SK-N-MC (cell line): ENCODE data around the gene CORO1C.

Source experiments
- DNase-seq: peaks from one replicate; pipeline ENCODE4 v3.0.0-alpha.2; 2011; ENCODE audit warnings: low read depth, low spot score
- H3K27ac ChIP-seq: fragments of 200-600 bp; sonication (generic); 2 replicates; pipeline ENCODE4 v1.5.1; 2016; ENCODE audit warnings: mixed run types
- H3K36me3 ChIP-seq: fragments of 200-600 bp; sonication (generic); 2 replicates; pipeline ENCODE4 v1.6.1; 2017; ENCODE audit warnings: antibody characterized with exemption, low read length, mixed read lengths; ENCODE audit not compliant: insufficient read depth
- H3K4me3 ChIP-seq: fragments of 200-600 bp; sonication (generic); 2 replicates; pipeline ENCODE4 v1.5.1; 2016
- H3K9ac ChIP-seq: fragments of 200-600 bp; sonication (generic); 2 replicates; pipeline ENCODE4 v1.8.0; 2017; ENCODE audit warnings: mixed run types, mixed read lengths; ENCODE audit not compliant: insufficient read length
- H3K9me3 ChIP-seq: fragments of 200-600 bp; sonication (generic); 2 replicates; pipeline ENCODE4 v1.6.1; 2017; ENCODE audit warnings: low read depth, mild to moderate bottlenecking, antibody characterized with exemption, low read length, moderate library complexity, mixed read lengths
- EZH2 ChIP-seq: fragments of 200-600 bp; sonication (generic); IDR thresholded peaks from one replicate; pipeline ENCODE4 v1.6.1; 2017; ENCODE audit warnings: antibody characterized with exemption
- FOXP2 ChIP-seq: optimal IDR thresholded peaks from 2 replicates; pipeline ENCODE3; 2011; ENCODE audit warnings: mild to moderate bottlenecking, moderate library complexity; ENCODE audit not compliant: insufficient read depth; ENCODE audit errors: extremely low read length, control extremely low read depth
- POLR2AphosphoS5 ChIP-seq: IDR thresholded peaks from 2 replicates; pipeline ENCODE4 v1.6.1; 2012; ENCODE audit warnings: mild to moderate bottlenecking, low read depth, low read length, borderline replicate concordance

Gene CORO1C

DNA sequence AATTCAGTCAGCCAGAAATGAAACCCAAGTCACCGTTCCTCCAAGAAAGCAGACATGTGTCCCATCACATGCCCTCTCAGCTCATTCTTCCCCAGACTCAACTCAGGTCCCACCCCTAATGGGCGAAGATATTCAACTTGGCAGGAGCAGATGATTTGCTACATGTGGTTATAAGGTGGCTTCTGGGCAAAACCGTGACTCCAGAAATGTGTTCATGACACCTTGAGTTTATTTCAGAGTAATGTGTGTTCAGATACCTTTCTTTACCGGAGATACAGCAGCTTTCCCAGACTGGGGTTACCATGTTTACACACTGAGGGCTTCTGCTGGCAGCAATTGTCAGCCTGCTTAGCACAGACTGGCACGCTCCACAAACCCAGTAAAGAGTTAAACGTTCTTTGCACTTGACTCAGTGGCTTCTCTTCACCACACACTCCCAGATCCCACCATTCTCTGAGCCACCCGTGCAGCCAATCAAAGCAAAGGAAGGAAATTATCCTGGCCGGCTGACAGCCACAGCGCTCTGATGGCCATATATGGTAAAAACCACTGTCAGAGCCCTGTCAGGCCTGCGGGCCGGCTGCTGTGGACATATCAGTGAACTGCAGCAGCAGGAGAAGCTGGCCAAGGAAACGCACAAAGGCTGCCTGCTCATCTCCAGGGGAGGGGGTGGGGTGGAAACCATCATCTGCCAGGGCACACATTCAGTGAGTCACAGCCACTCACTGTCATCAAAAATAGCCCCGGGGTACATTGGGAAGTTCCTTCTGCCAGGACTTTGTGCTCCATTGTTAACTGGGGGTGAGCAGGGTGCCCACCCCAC is 39.9 kb downstream of the CORO1C start:
- Histone ChIP-seq H3K9ac (peak overlapping the region; percentile 37), H3K9me3 (no peaks in the 10 kb centered on the region), H3K4me3 (peak overlapping the region; percentile 67), H3K36me3 (peaks cover 27% of the 10 kb centered on the region), H3K27ac (peak overlapping the region; percentile 96)
- TF ChIP-seq EZH2, result no peak
- TF ChIP-seq POLR2AphosphoS5, result no peak
- no peak for TF ChIP-seq FOXP2
- no peak for DNase-seq

DNA sequence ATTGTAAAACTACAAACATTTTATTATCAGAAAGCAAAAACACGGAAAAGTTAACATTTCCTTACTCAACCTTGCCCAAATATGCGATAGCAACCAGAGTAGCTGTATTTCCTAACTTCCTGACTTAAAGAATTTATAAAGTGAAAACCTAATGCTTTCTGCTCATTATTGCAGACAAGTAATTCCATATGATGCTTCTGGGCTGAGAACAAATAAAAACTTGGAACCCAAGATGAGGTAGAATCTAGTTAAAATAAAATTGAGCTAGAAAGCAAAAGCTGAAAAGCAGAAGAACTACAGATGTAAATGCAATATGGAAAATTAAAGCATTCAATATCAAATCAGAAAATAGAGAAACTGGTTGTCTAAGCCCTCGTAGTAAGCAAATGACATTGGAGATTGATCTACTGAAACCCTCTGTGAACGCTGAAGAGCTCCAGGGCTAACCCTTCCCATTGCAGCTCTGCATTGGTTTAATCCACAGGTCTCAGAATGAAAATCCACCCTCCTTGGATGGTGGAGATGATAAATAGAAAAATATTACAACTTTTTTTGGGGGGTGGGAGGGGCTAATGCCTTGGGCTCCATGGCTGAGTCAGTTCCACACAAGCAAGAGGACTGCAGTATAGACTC is 40.7 kb downstream of the CORO1C start:
- peak overlapping the region; percentile 37 for H3K9ac ChIP-seq
- TF ChIP-seq EZH2 (no peak), FOXP2 (no peak)
- H3K9me3 ChIP-seq, result no peaks in the 10 kb centered on the region
- peak overlapping the region; percentile 96 for H3K27ac ChIP-seq
- H3K4me3 ChIP-seq, result peak overlapping the region; percentile 67
- H3K36me3 ChIP-seq, result peaks cover 19% of the 10 kb centered on the region
- no peak for DNase-seq

DNA sequence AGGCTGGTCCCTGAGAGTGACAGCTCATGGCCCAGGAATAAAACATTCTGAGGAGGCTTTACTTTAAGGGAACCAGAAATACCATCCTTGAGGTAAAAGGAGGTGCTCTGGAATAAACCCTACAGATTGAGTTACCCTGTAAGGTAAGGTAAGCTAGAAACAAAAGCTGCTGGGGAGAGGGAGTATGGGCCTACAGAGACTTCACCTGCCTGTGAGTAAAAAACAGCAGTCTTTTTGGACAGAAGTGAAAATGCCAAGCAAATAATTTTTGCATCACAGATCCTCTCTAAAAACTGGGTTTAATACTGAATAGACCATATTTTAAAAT is 41.2 kb downstream of the CORO1C start:
- Histone ChIP-seq H3K36me3 (peaks cover 14% of the 10 kb centered on the region), H3K9me3 (no peaks in the 10 kb centered on the region), H3K9ac (peak overlapping the region; percentile 37), H3K4me3 (peak overlapping the region; percentile 67), H3K27ac (peak overlapping the region; percentile 96)
- TF ChIP-seq FOXP2 (no peak), POLR2AphosphoS5 (no peak), EZH2 (no peak)
- no peak for DNase-seq

DNA sequence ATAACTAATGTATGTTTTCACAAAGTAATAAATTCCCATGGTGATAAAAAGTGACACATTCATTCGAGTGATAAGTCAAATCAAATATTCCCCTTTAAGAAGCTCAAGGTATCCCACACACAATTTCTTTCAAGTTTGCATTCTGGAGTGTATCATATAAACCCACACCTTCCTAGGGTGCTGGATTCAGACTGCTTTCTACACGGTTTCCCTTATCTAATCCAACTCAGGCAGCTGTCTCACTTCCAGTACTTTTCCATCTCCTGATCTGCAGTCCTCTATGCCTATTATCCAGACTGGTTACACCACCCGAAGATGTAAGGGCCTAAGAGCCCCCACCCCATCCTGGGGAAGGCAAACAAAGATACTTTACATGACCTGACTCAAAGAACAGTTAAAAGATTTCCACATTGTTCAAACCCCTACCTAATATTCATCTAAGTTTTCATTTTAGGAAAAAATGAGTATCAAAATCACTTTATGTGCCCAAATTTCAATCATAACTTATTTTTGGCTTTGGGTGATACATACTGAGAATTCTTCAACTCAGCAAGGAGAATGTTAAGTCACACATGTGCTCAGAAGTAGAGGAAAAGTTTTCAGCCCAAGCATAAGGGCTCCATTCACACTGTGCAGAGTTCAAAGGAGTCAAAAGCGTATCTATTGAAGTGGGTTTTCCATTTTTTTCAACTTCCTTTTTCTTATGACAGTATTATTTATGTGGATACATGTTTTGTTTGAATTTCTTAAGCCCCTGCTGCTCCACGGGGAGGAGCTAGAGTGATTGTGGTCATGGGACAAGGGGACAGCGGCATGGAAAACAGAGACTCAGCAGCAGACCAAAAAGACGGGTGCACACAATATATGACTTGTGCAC is 41.8 kb downstream of the CORO1C start:
- peak overlapping the region; percentile 96 for H3K27ac ChIP-seq
- DNase-seq, result no peak
- H3K36me3 ChIP-seq, result peaks cover 8% of the 10 kb centered on the region
- H3K9ac ChIP-seq, result peak overlapping the region; percentile 37
- no peaks in the 10 kb centered on the region for H3K9me3 ChIP-seq
- peak overlapping the region; percentile 67 for H3K4me3 ChIP-seq
- TF ChIP-seq POLR2AphosphoS5 (no peak), EZH2 (no peak), FOXP2 (no peak)

DNA sequence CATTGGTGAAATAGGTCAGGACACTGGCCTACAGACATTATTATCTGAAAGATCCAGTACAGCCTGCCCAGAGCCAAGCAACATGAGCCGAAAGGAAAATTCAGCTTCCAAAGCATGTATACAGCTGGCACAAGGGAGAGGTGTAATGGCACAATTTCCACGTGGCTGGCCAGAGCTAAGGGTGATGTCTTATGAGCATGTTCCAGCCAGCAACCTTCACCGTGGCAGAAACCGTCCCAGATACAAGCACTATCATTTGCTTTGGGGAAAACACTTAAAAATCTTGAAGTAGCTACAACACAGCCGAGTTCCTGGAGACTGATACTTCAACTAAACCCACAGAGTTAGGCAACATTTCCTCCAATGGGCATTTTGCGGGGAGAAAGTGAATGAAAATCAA is 44.5 kb downstream of the CORO1C start:
- Histone ChIP-seq H3K36me3 (no peaks in the 10 kb centered on the region), H3K27ac (no peak overlapping the region), H3K9ac (no peak overlapping the region), H3K4me3 (no peak overlapping the region), H3K9me3 (no peaks in the 10 kb centered on the region)
- DNase-seq, result no peak
- TF ChIP-seq POLR2AphosphoS5, result no peak
- TF ChIP-seq EZH2, result no peak
- no peak for TF ChIP-seq FOXP2

DNA sequence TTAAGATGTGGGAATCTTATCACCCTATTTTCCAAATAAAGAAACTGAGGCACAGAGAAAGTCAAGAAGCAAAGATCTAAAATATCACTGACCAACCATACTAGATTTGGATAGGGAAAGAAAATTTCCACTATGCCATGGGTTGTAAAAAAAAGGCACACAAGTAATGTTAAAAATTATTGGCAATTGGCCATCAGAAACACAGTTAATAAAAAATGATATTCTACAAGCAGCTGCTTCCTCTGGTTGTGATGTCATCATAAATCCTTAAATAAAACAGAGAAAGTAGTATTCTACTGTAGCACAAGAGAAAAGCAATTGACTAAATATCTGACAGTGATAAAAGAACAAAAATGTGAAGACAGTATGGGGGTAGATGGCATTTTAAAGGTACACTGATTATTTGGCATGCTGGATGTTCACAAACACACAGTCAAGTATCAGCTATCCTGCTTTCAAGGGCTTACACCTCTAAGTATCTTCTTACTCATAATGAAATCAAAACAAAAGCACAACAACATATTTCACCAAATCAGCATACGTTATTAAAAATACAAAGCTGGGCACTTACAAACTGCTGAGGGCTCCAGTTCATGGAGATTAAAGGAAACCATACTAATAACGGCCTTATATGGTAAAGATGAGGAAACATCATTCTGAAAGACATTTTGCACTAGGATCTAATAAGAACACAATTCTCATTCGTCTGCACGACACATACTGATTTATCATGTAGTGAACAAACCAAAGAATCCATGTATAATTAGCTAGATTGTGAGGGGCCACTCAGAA is 45.7 kb downstream of the CORO1C start:
- H3K27ac ChIP-seq, result peak overlapping the region; percentile 59; the same call in 1 of the 2 replicates
- no peaks in the 10 kb centered on the region for H3K9me3 ChIP-seq
- peak overlapping the region; percentile 44 for H3K4me3 ChIP-seq
- no peak for DNase-seq
- no peak for TF ChIP-seq POLR2AphosphoS5
- H3K9ac ChIP-seq, result peak overlapping the region; percentile 13
- no peaks in the 10 kb centered on the region for H3K36me3 ChIP-seq

DNA sequence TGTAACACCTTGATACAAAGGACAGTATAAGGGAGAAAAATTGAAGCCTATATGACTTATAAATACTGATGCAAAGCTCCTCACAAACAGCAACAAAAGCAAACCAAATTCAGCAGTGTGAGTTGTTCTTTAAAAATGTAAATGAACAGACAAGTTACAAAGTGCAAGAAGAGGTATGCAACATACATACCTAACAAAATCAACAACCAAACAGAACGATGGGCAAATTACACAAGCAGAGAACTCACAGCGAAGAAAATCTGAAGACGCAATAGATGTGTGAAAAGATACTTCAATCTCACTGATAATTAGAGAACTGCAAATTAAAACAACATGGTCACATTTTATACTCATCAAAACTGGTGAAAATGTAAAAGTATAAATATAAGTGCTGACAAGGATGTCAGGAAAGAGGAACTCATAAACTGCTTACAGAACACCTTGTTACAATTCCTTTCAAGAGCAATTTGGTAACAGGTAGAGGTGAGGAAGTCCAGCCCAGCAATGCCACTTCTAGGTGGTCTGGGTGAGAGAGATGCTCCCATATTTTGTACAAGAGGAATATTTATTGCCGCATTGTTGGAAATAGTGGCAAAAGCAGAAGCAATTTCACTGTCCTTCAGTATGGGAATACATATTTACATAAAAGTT is 47.3 kb downstream of the CORO1C start:
- Histone ChIP-seq H3K9me3 (no peaks in the 10 kb centered on the region), H3K9ac (no peak overlapping the region), H3K36me3 (no peaks in the 10 kb centered on the region), H3K4me3 (no peak overlapping the region), H3K27ac (no peak overlapping the region)
- DNase-seq, result no peak
- TF ChIP-seq POLR2AphosphoS5 (no peak), FOXP2 (no peak), EZH2 (no peak)
